ENCODE data around the gene DMKN.

- TF ChIP-seq CTCF (conservative IDR thresholded peaks at IDR 0.05; ENCODE audit: low read depth, low read length) = no peak
- TF ChIP-seq RAD21 (IDR thresholded peaks at IDR 0.05; ENCODE audit: low read length) = no peak
- no peak for TF ChIP-seq ELK1 (IDR thresholded peaks at IDR 0.05; ENCODE audit: borderline replicate concordance, low read depth, low read length)
- TF ChIP-seq RFX5 (IDR thresholded peaks at IDR 0.05; ENCODE audit: low read depth, low read length) = no peak
- no peak for TF ChIP-seq MAFK (IDR thresholded peaks at IDR 0.05; ENCODE audit: low read depth, low read length)
- TF ChIP-seq POLR2A (IDR thresholded peaks at IDR 0.05; ENCODE audit: low read depth, low read length) = no peak
- no peak for TF ChIP-seq MXI1 (IDR thresholded peaks at IDR 0.05; ENCODE audit: borderline replicate concordance, low read depth, low read length)
- TF ChIP-seq NFE2L2 (IDR thresholded peaks at IDR 0.05; ENCODE audit: low read depth, low read length) = no peak
- no peak for TF ChIP-seq CEBPB (IDR thresholded peaks at IDR 0.05; ENCODE audit: low read depth, low read length)
- no peak for TF ChIP-seq BHLHE40 (IDR thresholded peaks at IDR 0.05; ENCODE audit: low read depth, low read length)
Measured at GRCh38 chr19:35533201-35533821, 19.9 kb upstream of the DMKN start, which contains the start of gene GAPDHS.

Measured in IMR-90 (cell line).